Tongue (tissue), 2 donors: Measurements from ENCODE around the gene ZNF213. TPM values are rescaled to one million over a fixed set of nuclear protein-coding genes. Genes with fewer than 3 reads are reported as not detected.

ENCODE experiments used
- DNase-seq: peaks from one replicate; pipeline ENCODE4 v3.0.0-alpha.2; 2015
- total RNA-seq: library from RNA; depleted of rRNA; stranded (reverse); fragments of >200 nt; gene quantifications from one replicate; pipeline ENCODE4 v1.2.3, GENCODE V29; 2014

The ZNF213 gene
- total RNA-seq, 1 donor from 2014 or later, result 9.3 TPM

- DNase-seq, result no peak
Measured at GRCh38 chr16:3101018-3101840, 33.6 kb upstream of the ZNF213 start.

- no peak for DNase-seq
Measured at GRCh38 chr16:3101841-3102470, 32.9 kb upstream of the ZNF213 start.

GRCh38 chr16:3106205-3106928 is 28.5 kb upstream of the ZNF213 start:
- DNase-seq, result peak; percentile 96

- DNase-seq, result peak; percentile 89
Measured at GRCh38 chr16:3112058-3112880, 22.6 kb upstream of the ZNF213 start, which contains the start of gene ZNF205. TSS of gene ZNF205 (plus strand) at chr16:3112586. CDS start at chr16:3113431, 845 bp downstream.

- DNase-seq, result peak; percentile 72
Measured at GRCh38 chr16:3112881-3113574, 21.8 kb upstream of the ZNF213 start.

- DNase-seq, result no peak
Measured at GRCh38 chr16:3113765-3114479, 20.9 kb upstream of the ZNF213 start.

- DNase-seq, result no peak
Measured at GRCh38 chr16:3115003-3115402, 19.8 kb upstream of the ZNF213 start.

- DNase-seq, result no peak
Measured at GRCh38 chr16:3115561-3115960, 19.3 kb upstream of the ZNF213 start.

- no peak for DNase-seq
Measured at GRCh38 chr16:3118204-3118790, 16.5 kb upstream of the ZNF213 start.

GRCh38 chr16:3118846-3119245 is 16.0 kb upstream of the ZNF213 start:
- no peak for DNase-seq

- no peak for DNase-seq
Measured at GRCh38 chr16:3119286-3119685, 15.5 kb upstream of the ZNF213 start.

GRCh38 chr16:3119701-3120408 is 15.0 kb upstream of the ZNF213 start:
- DNase-seq, result no peak

GRCh38 chr16:3120435-3120834 is 14.4 kb upstream of the ZNF213 start:
- DNase-seq, result no peak

- DNase-seq, result peak; percentile 90
Measured at GRCh38 chr16:3121851-3122467, 12.9 kb upstream of the ZNF213 start.

- no peak for DNase-seq
Measured at GRCh38 chr16:3122926-3123570, 11.8 kb upstream of the ZNF213 start.

GRCh38 chr16:3123986-3124886 is 10.6 kb upstream of the ZNF213 start:
- DNase-seq, result peak; percentile 99

GRCh38 chr16:3127745-3128144 is 7.1 kb upstream of the ZNF213 start:
- no peak for DNase-seq
